OCI-LY3 (cell line): ENCODE data around the gene BMPR2.
A peak's percentile ranks its signal among the peaks of the same experiment; 100 is the strongest.

Source experiments
- H2AFZ ChIP-seq: fragments of 200-600, 300-600 bp; shearing (Covaris generic); 2 replicates; pipeline ENCODE4 v1.6.0; 2014; ENCODE audit warnings: antibody characterized with exemption, low read depth, low read length
- H3K27ac ChIP-seq: fragments of 200-600, 300-600 bp; sonication (generic); 2 replicates; pipeline ENCODE4 v1.5.1; 2014; ENCODE audit warnings: mild to moderate bottlenecking, low read length, moderate library complexity, mixed read lengths
- H3K27me3 ChIP-seq: fragments of 200-600, 300-600 bp; sonication (generic); 2 replicates; pipeline ENCODE4 v1.6.1; 2014; ENCODE audit warnings: low read depth, low read length, mixed read lengths
- H3K36me3 ChIP-seq: fragments of 200-600, 300-600 bp; sonication (generic); replicated peaks from 2 replicates; pipeline ENCODE3; 2014; ENCODE audit warnings: low read depth, low read length, mixed read lengths
- H3K4me1 ChIP-seq: fragments of 300-600, 200-600 bp; sonication (generic); 2 replicates; pipeline ENCODE4 v1.6.1; 2014; ENCODE audit warnings: low read length, mixed read lengths
- H3K4me2 ChIP-seq: fragments of 200-600, 300-600 bp; sonication (generic); 2 replicates; pipeline ENCODE4 v1.6.1; 2014; ENCODE audit warnings: low read length, mixed read lengths
- H3K4me3 ChIP-seq: fragments of 300-600, 200-600 bp; sonication (generic); 2 replicates; pipeline ENCODE4 v1.5.1; 2014; ENCODE audit warnings: antibody characterized with exemption, mild to moderate bottlenecking, low read length, moderate library complexity
- H3K79me2 ChIP-seq: fragments of 300-600, 200-600 bp; shearing (Covaris generic); 2 replicates; pipeline ENCODE4 v1.6.1; 2014; ENCODE audit warnings: mild to moderate bottlenecking, low read length, mixed read lengths
- H3K9ac ChIP-seq: fragments of 300-600, 200-600 bp; shearing (Covaris generic); 2 replicates; pipeline ENCODE4 v1.6.0; 2014; ENCODE audit warnings: mild to moderate bottlenecking, low read length, moderate library complexity
- H3K9me3 ChIP-seq: fragments of 200-600, 300-600 bp; shearing (Covaris generic); 2 replicates; pipeline ENCODE4 v1.6.1; 2014; ENCODE audit warnings: low read length, mixed read lengths; ENCODE audit not compliant: insufficient read depth
- H4K20me1 ChIP-seq: fragments of 200-600, 300-600 bp; sonication (generic); 2 replicates; pipeline ENCODE4 v1.6.1; 2016; ENCODE audit warnings: low read length, mixed read lengths; ENCODE audit not compliant: insufficient read depth
- CTCF ChIP-seq: fragments of 200-600, 300-600 bp; sonication (generic); IDR thresholded peaks from 2 replicates; pipeline ENCODE4 v1.5.1; 2014; ENCODE audit warnings: antibody characterized with exemption, low read length, low read depth
- EZH2phosphoT487 ChIP-seq: fragments of 200-600 bp; shearing (Covaris generic); IDR thresholded peaks from 2 replicates; pipeline ENCODE4 v1.6.1; 2018; ENCODE audit warnings: antibody characterized with exemption, mixed run types, low read depth

BMPR2 gene

DNA sequence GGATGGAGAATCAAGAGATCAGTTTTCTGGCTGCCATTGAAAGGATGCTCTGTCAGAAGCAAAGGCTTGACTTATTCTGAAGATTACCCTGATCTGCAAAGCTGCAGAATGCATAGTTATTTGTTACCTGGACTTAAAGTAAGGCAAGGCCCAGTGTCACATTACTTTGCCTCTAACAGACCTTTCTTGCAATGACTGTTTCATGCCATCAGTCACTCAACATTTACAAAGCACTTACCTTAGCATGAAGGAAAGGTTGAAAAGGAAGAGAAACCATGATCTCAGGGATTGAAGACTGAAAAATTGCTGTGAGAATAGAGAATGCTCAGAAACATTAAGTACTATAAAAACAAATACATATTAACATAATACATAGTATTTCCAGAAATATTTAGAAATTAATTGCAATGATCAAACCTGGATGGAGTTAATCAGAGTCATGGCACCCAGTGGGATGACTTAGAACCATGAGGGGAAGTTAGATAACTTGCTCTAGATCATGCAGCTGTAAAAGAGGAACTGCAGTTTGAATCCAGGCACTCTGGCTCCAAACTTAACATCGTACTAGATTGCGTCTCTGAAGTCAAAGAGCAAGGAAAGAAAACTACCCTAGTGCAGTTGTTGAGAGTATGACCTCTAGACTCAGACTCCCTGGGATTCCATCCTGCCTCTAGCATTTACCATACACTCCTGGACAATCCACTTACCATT, 232.2 kb downstream of the BMPR2 start:
- Histone ChIP-seq H3K36me3 (no peaks in the 10 kb centered on the region), H3K9me3 (no peaks in the 10 kb centered on the region), H4K20me1 (no peaks in the 10 kb centered on the region), H3K27me3 (no peaks in the 10 kb centered on the region), H3K27ac (peak overlapping the region; percentile 95), H3K4me2 (peak overlapping the region; percentile 94), H2AFZ (0 out of 2 replicates have a peak overlapping the region, but pooled peaks have one; percentile 9), H3K79me2 (no peaks in the 10 kb centered on the region), H3K9ac (peak overlapping the region; percentile 81), H3K4me1 (peaks cover 54% of the 10 kb centered on the region), H3K4me3 (peak overlapping the region; percentile 38; the same call in 1 of the 2 replicates)
- no peak for TF ChIP-seq CTCF
- TF ChIP-seq EZH2phosphoT487: no peak

GRCh38 chr2:202609381-202610145, 233.4 kb downstream of the BMPR2 start:
- H3K79me2 ChIP-seq: no peaks in the 10 kb centered on the region
- H3K4me2 ChIP-seq: peak overlapping the region; percentile 94
- no peaks in the 10 kb centered on the region for H3K27me3 ChIP-seq
- no peaks in the 10 kb centered on the region for H3K36me3 ChIP-seq
- H3K4me1 ChIP-seq: peaks cover 46% of the 10 kb centered on the region
- H3K4me3 ChIP-seq: peak overlapping the region; percentile 63
- TF ChIP-seq EZH2phosphoT487 (no peak), CTCF (no peak)
- no peaks in the 10 kb centered on the region for H3K9me3 ChIP-seq
- H4K20me1 ChIP-seq: no peaks in the 10 kb centered on the region
- H3K27ac ChIP-seq: peak overlapping the region; percentile 95
- peak overlapping the region; percentile 81 for H3K9ac ChIP-seq
- peak overlapping the region; percentile 49; the same call in 1 of the 2 replicates for H2AFZ ChIP-seq

DNA sequence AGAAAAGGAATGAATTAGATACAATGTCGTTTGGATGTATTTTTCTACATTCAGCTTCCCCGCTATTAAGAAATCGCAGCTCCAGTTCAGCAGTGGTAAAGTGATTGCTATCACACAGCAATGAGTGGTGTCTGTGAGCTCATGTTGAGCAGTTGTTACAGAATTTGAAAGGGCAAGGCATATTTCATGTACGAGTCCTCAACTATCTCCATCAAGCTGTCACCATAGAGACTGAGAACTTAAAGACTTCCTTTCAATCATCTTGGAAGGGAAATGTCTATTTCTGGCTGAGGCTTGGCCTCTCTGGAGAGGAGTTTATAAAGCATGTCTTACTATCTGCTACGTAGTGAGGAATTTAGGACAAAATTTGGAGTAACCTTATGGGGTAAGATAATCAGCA, 234.3 kb downstream of the BMPR2 start:
- H3K4me2 ChIP-seq: peak overlapping the region; percentile 94
- peak overlapping the region; percentile 95 for H3K27ac ChIP-seq
- TF ChIP-seq CTCF (no peak), EZH2phosphoT487 (no peak)

GRCh38 chr2:202612145-202612544, 236.0 kb downstream of the BMPR2 start:
- Histone ChIP-seq H3K4me1 (peaks cover 40% of the 10 kb centered on the region), H3K4me2 (no peak overlapping the region), H4K20me1 (no peaks in the 10 kb centered on the region), H3K79me2 (no peaks in the 10 kb centered on the region), H3K9ac (no peak overlapping the region), H3K27ac (no peak overlapping the region), H3K4me3 (no peak overlapping the region), H3K36me3 (no peaks in the 10 kb centered on the region), H2AFZ (no peak overlapping the region), H3K27me3 (no peaks in the 10 kb centered on the region), H3K9me3 (no peaks in the 10 kb centered on the region)
- TF ChIP-seq EZH2phosphoT487 (no peak), CTCF (no peak)

More for the DNA sequence above, 234.3 kb downstream of the BMPR2 start:
- Histone ChIP-seq H3K36me3 (no peaks in the 10 kb centered on the region), H3K79me2 (no peaks in the 10 kb centered on the region), H3K4me3 (peak overlapping the region; percentile 63), H2AFZ (peak overlapping the region; percentile 49), H3K4me1 (peaks cover 40% of the 10 kb centered on the region), H4K20me1 (no peaks in the 10 kb centered on the region), H3K27me3 (no peaks in the 10 kb centered on the region), H3K9me3 (no peaks in the 10 kb centered on the region), H3K9ac (peak overlapping the region; percentile 81)
